HUES48 (cell line): ENCODE results near the gene GPN3.
"Not testable (repeated sequence)": the region's sequence is repeated elsewhere in the genome, so short reads cannot be mapped to it uniquely, and the experiment has no call there.

Experiments used
- H3K27ac ChIP-seq: one replicate; pipeline ENCODE4 v1.7.0; 2013; ENCODE audit warnings: low read depth, low read length, inconsistent platforms
- H3K27me3 ChIP-seq: 2 replicates; pipeline ENCODE4 v1.6.1; 2013; ENCODE audit warnings: mild to moderate bottlenecking, low read length; ENCODE audit not compliant: control insufficient read depth, insufficient read depth
- H3K36me3 ChIP-seq: 2 replicates; pipeline ENCODE4 v1.6.1; 2013; ENCODE audit warnings: low read length; ENCODE audit not compliant: control insufficient read depth, insufficient read depth
- H3K4me1 ChIP-seq: 2 replicates; pipeline ENCODE4 v1.6.1; 2013; ENCODE audit warnings: mild to moderate bottlenecking, low read length; ENCODE audit not compliant: control insufficient read depth, insufficient read depth
- H3K4me3 ChIP-seq: 2 replicates; pipeline ENCODE4 v1.5.1; 2013; ENCODE audit warnings: mild to moderate bottlenecking, low read depth, low read length
- H3K9ac ChIP-seq: 2 replicates; pipeline ENCODE4 v1.6.1; 2013; ENCODE audit warnings: mild to moderate bottlenecking, low read depth, low read length, moderate library complexity
- H3K9me3 ChIP-seq: 2 replicates; pipeline ENCODE4 v1.6.1; 2013; ENCODE audit warnings: low read length; ENCODE audit not compliant: control insufficient read depth, insufficient read depth

GPN3 gene

GRCh38 chr12:110436231-110436630 is 31.8 kb downstream of the GPN3 start:
- no peaks in the 10 kb centered on the region for H3K4me1 ChIP-seq

GRCh38 chr12:110431957-110432587 is 36.0 kb downstream of the GPN3 start:
- H3K36me3 ChIP-seq: peaks cover 22% of the 10 kb centered on the region
- no peak overlapping the region for H3K27ac ChIP-seq

More at GRCh38 chr12:110436231-110436630, 31.8 kb downstream of the GPN3 start:
- Histone ChIP-seq H3K27ac (no peak overlapping the region), H3K9me3 (no peaks in the 10 kb centered on the region), H3K36me3 (peaks cover 44% of the 10 kb centered on the region), H3K4me3 (no peak overlapping the region), H3K27me3 (no peaks in the 10 kb centered on the region), H3K9ac (no peak overlapping the region)

DNA sequence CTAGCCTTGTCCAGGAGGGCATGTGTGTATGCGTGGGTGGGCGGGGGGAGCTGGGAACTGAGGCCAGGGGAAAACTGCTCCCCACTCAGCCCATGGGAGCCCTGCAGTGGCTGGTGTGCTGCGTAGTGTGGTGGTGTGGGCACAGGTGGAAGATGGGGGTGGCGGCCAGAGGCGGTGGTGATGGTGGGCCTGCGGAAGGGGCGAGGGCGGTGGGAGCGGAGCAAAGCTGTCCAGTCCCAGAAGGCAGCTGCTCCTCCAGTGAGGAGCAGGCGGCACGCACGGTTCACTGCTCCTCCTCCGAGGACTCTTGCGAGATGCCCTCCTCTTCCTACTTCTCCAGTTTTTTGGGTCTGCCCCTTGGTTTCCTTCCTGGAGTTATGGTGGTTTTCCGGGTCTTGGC is 38.4 kb downstream of the GPN3 start:
- H3K9me3 ChIP-seq, H3K4me3 ChIP-seq, H3K27me3 ChIP-seq, H3K4me1 ChIP-seq, H3K9ac ChIP-seq, H3K27ac ChIP-seq, H3K36me3 ChIP-seq: not testable (repeated sequence)

More at GRCh38 chr12:110431957-110432587, 36.0 kb downstream of the GPN3 start:
- Histone ChIP-seq H3K4me3 (peak overlapping the region; percentile 73), H3K9me3 (no peaks in the 10 kb centered on the region), H3K9ac (no peak overlapping the region), H3K4me1 (no peaks in the 10 kb centered on the region), H3K27me3 (no peaks in the 10 kb centered on the region)

- Histone ChIP-seq H3K9me3 (no peaks in the 10 kb centered on the region), H3K36me3 (no peaks in the 10 kb centered on the region), H3K27ac (no peak overlapping the region), H3K9ac (no peak overlapping the region), H3K27me3 (no peaks in the 10 kb centered on the region), H3K4me1 (peaks cover 7% of the 10 kb centered on the region; the same call in 1 of the 2 replicates), H3K4me3 (no peak overlapping the region)
Observed at GRCh38 chr12:110426406-110426805, 41.7 kb downstream of the GPN3 start.

DNA sequence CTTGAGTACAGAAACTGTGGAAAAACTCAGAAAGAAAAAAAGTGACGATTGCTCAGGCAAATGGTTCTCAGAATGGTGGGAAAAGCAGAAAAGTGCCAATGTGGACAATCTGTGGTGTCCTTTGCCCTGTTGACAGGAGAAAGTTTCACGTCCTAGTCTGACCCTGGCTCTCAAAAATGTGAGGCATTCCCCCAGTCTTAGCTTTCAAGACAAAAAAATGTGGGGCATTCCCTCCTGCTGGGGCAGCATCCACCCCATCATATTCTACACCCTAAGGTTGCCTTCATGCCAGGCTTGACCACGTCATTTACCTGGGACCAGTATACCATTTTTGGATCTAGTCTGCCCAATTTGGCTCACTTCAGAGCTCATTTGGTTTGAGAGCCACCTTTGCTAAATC is 43.8 kb downstream of the GPN3 start:
- H3K4me3 ChIP-seq: no peak overlapping the region
- H3K36me3 ChIP-seq: no peaks in the 10 kb centered on the region
- no peaks in the 10 kb centered on the region for H3K9me3 ChIP-seq
- no peaks in the 10 kb centered on the region for H3K27me3 ChIP-seq
- no peak overlapping the region for H3K27ac ChIP-seq
- no peak overlapping the region for H3K9ac ChIP-seq
- H3K4me1 ChIP-seq: peaks cover 7% of the 10 kb centered on the region; the same call in 1 of the 2 replicates

DNA sequence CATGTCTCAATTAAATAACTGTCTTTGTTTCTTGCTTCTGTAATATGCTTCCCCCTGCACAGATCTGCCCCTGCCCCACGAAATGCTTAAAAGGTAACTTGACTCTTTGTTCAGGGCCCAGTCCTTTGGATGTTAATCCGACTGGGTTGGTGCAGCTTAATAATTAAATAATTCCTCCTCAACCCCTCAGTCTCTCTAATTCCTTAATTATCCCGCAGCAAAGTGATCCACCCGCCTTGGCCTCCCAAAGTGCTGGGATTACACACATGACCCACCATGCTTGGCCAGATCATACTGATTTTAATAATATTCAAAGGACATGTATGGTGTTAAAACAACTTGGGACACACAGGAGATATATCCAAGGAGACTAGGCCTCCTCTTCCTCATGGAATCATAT is 46.4 kb downstream of the GPN3 start:
- H3K9me3 ChIP-seq: no peaks in the 10 kb centered on the region
- no peaks in the 10 kb centered on the region for H3K27me3 ChIP-seq
- no peak overlapping the region for H3K4me3 ChIP-seq
- no peak overlapping the region for H3K9ac ChIP-seq
- H3K4me1 ChIP-seq: peaks cover 7% of the 10 kb centered on the region; the same call in 1 of the 2 replicates
- H3K27ac ChIP-seq: no peak overlapping the region
- H3K36me3 ChIP-seq: no peaks in the 10 kb centered on the region

GRCh38 chr12:110421159-110421661 is 46.8 kb downstream of the GPN3 start:
- Histone ChIP-seq H3K27ac (no peak overlapping the region), H3K9me3 (no peaks in the 10 kb centered on the region), H3K9ac (no peak overlapping the region), H3K27me3 (no peaks in the 10 kb centered on the region), H3K4me3 (no peak overlapping the region), H3K4me1 (peaks cover 7% of the 10 kb centered on the region; the same call in 1 of the 2 replicates), H3K36me3 (no peaks in the 10 kb centered on the region)

- H3K9ac ChIP-seq, H3K9me3 ChIP-seq, H3K4me1 ChIP-seq, H3K27me3 ChIP-seq, H3K36me3 ChIP-seq, H3K4me3 ChIP-seq, H3K27ac ChIP-seq: not testable (repeated sequence)
Observed at GRCh38 chr12:110420644-110421043, 47.4 kb downstream of the GPN3 start.

- H3K27ac ChIP-seq, H3K27me3 ChIP-seq, H3K9me3 ChIP-seq, H3K4me3 ChIP-seq, H3K9ac ChIP-seq, H3K4me1 ChIP-seq, H3K36me3 ChIP-seq: not testable (repeated sequence)
Observed at GRCh38 chr12:110417113-110417512, 50.9 kb downstream of the GPN3 start.

- not testable (repeated sequence) for H3K9ac ChIP-seq, H3K36me3 ChIP-seq, H3K27me3 ChIP-seq, H3K4me3 ChIP-seq, H3K9me3 ChIP-seq, H3K27ac ChIP-seq, H3K4me1 ChIP-seq
Observed at GRCh38 chr12:110410086-110410485, 58.0 kb downstream of the GPN3 start.

GRCh38 chr12:110405126-110405662 is 62.9 kb downstream of the GPN3 start:
- not testable (repeated sequence) for H3K27ac ChIP-seq, H3K4me1 ChIP-seq, H3K9me3 ChIP-seq, H3K4me3 ChIP-seq, H3K9ac ChIP-seq, H3K27me3 ChIP-seq
- H3K36me3 ChIP-seq: peaks cover 13% of the 10 kb centered on the region
